Epithelial cell of esophagus (primary cell): ENCODE data around the gene SPRED2.

ENCODE experiments used
- DNase-seq: peaks from one replicate; pipeline ENCODE4 v3.0.0; 2010; ENCODE audit warnings: low read depth
- H3K4me3 ChIP-seq: 2 replicates; pipeline ENCODE4 v1.5.1; 2011; ENCODE audit warnings: mild to moderate bottlenecking, low read length, control low read depth
- CTCF ChIP-seq: IDR thresholded peaks from 2 replicates; pipeline ENCODE4 v1.5.1; 2011; ENCODE audit warnings: low read depth, mild to moderate bottlenecking, low read length, control low read depth, inconsistent platforms; ENCODE audit not compliant: insufficient read depth; ENCODE audit errors: missing control alignments

Gene SPRED2

GRCh38 chr2:65349863-65350262 lies 82.5 kb downstream of the SPRED2 start:
- DNase-seq: peak; percentile 76
- no peak overlapping the region for H3K4me3 ChIP-seq
- TF ChIP-seq CTCF: no peak

GRCh38 chr2:65347913-65348312 lies 84.5 kb downstream of the SPRED2 start:
- DNase-seq: no peak
- H3K4me3 ChIP-seq: no peak overlapping the region
- no peak for TF ChIP-seq CTCF

- TF ChIP-seq CTCF: no peak
- no peak for DNase-seq
- H3K4me3 ChIP-seq: no peak overlapping the region
Measured at GRCh38 chr2:65345631-65346030, 86.8 kb downstream of the SPRED2 start.

GRCh38 chr2:65344689-65345088 lies 87.7 kb downstream of the SPRED2 start:
- no peak for DNase-seq
- no peak overlapping the region for H3K4me3 ChIP-seq
- no peak for TF ChIP-seq CTCF

GRCh38 chr2:65344182-65344581 lies 88.2 kb downstream of the SPRED2 start:
- DNase-seq: no peak
- H3K4me3 ChIP-seq: no peak overlapping the region
- TF ChIP-seq CTCF: no peak

- DNase-seq: no peak
- no peak for TF ChIP-seq CTCF
- no peak overlapping the region for H3K4me3 ChIP-seq
Measured at GRCh38 chr2:65343386-65343785, 89.0 kb downstream of the SPRED2 start.

GRCh38 chr2:65340898-65341681 lies 91.3 kb downstream of the SPRED2 start:
- DNase-seq: no peak
- TF ChIP-seq CTCF: no peak

More at GRCh38 chr2:65340898-65341681, 91.3 kb downstream of the SPRED2 start:
- H3K4me3 ChIP-seq: no peak overlapping the region
